ENCODE measurements around the gene NDUFS7.

The NDUFS7 gene

DNA sequence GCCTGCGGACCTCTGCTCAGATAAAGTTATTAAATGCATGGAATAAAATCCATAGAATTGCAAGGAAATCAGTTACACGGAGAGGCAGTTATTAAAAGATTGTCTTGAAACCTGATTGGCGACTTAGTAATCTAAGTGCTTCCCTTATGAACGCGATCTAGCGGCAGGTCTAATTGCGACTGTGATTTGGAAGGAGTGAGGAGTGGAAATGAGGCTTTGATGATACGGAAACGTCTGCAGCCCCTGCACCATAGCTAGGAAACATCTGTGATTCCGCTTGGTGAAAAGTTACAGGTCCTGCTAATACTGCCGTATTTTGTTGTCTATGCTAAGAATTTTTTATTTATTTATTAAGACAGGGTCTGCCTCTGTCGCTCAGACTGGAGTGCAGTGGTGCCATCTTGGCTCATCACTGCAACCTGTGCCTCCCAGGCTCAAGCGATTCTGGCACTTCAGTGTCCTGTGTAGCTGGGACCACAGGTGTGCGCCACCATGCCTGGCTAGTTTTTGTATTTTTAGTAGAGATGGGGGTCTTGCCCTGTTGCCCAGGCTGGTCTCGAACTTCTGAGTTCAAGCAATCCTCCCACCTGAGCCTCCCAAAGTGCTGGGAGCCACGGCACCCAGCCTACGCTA is 887 bp downstream of the NDUFS7 start:
- DNase-seq (ENCODE audit: low read depth) = no peak
- TF ChIP-seq, protein P1, sequence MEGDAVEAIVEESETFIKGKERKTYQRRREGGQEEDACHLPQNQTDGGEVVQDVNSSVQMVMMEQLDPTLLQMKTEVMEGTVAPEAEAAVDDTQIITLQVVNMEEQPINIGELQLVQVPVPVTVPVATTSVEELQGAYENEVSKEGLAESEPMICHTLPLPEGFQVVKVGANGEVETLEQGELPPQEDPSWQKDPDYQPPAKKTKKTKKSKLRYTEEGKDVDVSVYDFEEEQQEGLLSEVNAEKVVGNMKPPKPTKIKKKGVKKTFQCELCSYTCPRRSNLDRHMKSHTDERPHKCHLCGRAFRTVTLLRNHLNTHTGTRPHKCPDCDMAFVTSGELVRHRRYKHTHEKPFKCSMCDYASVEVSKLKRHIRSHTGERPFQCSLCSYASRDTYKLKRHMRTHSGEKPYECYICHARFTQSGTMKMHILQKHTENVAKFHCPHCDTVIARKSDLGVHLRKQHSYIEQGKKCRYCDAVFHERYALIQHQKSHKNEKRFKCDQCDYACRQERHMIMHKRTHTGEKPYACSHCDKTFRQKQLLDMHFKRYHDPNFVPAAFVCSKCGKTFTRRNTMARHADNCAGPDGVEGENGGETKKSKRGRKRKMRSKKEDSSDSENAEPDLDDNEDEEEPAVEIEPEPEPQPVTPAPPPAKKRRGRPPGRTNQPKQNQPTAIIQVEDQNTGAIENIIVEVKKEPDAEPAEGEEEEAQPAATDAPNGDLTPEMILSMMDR (IDR thresholded peaks at IDR 0.05; ENCODE audit: control insufficient read depth, insufficient read depth, low read depth, low read length, missing control alignments) = no peak
- H3K4me3 ChIP-seq (ENCODE audit: control insufficient read depth, low read depth, low read length) = peak overlapping the region; percentile 99

DNA sequence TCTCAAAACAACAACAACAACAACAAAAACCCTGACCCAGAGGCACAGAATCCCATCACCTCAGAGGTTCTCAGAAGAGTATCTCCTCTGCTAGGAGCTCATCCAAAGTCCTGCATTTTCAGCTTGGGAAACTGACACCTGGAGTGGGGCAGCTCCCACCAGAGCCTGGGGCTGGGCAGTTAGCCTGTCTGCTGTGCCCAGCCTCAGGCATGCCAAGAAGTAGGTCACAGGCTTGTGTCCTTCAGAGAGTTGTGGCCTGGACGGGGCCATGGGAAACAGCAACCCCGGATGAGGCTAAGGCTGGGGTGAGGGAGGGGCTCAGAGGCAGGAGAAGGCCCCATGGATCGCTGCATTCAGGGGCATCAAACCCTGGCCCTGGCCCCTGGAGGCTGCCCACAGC is 2.1 kb downstream of the NDUFS7 start:
- no peak for DNase-seq (ENCODE audit: low read depth)
- TF ChIP-seq, protein P1 (IDR thresholded peaks at IDR 0.05; ENCODE audit: control insufficient read depth, insufficient read depth, low read depth, low read length, missing control alignments) = no peak
- no peak overlapping the region for H3K4me3 ChIP-seq (ENCODE audit: control insufficient read depth, low read depth, low read length)

DNA sequence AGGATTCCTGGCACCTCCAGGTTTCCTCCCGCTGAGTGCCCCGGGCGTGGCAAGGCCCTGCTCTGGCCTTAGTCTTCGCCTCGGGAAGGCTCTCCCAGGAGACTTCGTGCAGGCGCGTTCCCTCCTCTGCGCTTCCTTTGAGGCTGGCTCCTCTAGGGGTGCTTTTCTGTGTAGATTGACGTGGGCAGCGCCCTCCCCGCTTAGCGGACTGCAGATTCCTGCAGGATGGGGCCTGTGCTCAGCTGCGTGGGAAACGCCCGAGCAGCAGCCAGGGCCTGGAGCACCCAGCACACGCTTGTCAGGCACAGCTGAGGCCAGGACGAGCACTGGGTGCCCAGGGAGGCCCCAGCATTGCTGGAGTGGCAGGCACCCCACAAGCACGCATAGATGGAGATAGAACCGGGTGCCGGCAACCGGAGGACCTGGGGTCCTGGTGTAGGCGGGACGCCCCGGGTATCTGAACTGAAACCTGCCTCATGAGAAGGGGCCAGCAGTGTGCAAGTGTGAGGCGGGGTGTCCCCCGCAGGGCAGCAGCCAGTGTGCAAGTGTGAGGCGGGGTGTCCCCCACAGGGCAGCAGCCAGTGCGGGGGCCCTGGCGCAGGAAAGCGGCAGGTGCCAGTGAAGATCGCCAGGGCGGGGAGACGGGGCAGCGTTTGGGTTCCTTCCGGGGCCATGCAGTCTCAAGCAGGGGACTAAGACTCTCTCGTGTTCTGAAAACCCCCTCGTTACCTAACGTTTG is 3.4 kb downstream of the NDUFS7 start:
- TF ChIP-seq, protein P1 (IDR thresholded peaks at IDR 0.05; ENCODE audit: control insufficient read depth, insufficient read depth, low read depth, low read length, missing control alignments) = no peak
- H3K4me3 ChIP-seq (ENCODE audit: control insufficient read depth, low read depth, low read length) = no peak overlapping the region
- no peak for DNase-seq (ENCODE audit: low read depth)

DNA sequence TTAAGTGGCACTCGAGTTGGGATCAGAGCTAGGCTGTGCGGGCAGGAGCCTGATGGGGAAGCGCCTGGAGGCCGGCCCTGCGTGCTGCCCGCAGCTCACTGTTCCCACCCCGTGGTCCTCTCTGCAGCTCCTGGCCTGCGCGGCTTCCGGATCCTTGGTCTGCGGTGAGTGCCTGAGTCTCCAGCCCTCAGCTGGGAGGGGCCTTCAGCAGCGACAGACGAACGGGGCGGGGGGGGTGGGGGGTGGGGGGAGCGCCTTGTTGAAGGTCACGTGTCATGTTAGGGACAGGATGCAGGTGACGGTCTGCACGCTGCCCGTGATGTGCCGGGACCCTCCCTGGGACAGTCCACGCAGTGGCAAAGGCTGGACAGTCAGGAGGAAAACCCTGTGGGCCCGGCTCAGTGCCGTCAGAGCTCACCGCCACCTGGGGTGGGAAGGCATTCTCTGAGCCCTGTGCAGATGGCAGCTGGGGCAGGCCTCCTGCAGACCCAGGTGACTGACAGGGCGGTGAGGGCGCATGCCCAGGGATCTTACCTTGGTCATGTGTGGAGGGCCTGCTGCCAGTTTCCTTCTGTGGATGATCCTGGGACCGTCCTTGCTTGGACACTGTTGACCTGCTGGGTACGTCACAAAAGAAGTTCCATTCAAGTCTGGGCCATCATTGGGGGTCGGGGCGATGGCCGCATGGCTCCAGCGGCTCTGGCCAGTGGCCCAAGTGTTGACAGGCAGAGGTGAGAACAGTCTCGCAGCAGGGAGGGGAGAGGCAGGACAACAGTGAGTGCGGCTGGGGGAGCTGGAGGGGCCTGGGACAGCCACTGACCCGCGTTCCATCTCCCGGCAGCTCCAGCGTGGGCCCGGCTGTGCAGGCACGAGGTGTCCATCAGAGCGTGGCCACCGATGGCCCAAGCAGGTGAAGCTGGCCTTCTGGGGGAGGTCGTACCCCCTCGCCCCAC is 4.3 kb downstream of the NDUFS7 start:
- TF ChIP-seq, protein P1 (IDR thresholded peaks at IDR 0.05; ENCODE audit: control insufficient read depth, insufficient read depth, low read depth, low read length, missing control alignments) = no peak
- no peak overlapping the region for H3K4me3 ChIP-seq (ENCODE audit: control insufficient read depth, low read depth, low read length)
- DNase-seq (ENCODE audit: low read depth) = no peak

DNA sequence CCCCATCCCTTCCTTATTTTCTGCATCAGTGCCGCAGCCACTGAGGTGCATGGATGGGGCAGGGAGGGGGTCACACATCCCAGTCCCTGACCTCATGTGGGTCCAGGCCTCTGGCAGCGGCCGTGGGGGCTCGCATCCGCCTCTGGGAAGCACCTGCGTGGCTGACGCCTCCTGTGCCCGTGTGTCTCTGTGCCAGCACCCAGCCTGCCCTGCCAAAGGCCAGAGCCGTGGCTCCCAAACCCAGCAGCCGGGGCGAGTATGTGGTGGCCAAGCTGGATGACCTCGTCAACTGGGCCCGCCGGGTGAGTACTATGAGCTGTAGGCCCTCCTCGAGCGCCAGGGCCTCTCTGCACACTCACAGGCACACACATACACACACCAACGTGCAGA is 4.9 kb downstream of the NDUFS7 start:
- TF ChIP-seq, protein P1 (IDR thresholded peaks at IDR 0.05; ENCODE audit: control insufficient read depth, insufficient read depth, low read depth, low read length, missing control alignments) = no peak
- DNase-seq (ENCODE audit: low read depth) = no peak
- H3K4me3 ChIP-seq (ENCODE audit: control insufficient read depth, low read depth, low read length) = no peak overlapping the region

Measured in AG09309 (cell line).